Pancreas (tissue), 10 donors: ENCODE measurements around the gene PLEKHG4. TPM values are rescaled to one million over a fixed set of nuclear protein-coding genes. Genes with fewer than 3 reads are reported as not detected.

Experiments
- ATAC-seq, 4 donors: fragments of 200-7000 bp; cut with Tn5 transposase; one replicate each; pipeline versions ENCODE4 v1.8.0 to v1.9.1; 2020; ENCODE audit warnings: mild to moderate bottlenecking in 4 of 4, moderate library complexity in 4 of 4
- DNase-seq, 6 donors: peaks; one replicate each; pipeline ENCODE4 v3.0.0-alpha.2; 2020
- FAIRE-seq: peaks from 2 replicates; lab custom pipeline; 2012; peaks lifted over from hg19 to GRCh38; lab: Jason Lieb, UNC
- H3K27ac ChIP-seq, 4 donors: fragments of 200-600 bp; sonication (generic); 1 replicate in 3 of 4; 2 replicates in 1 of 4; pipeline versions ENCODE4 v1.5.0 to v1.8.0; 2020
- H3K27me3 ChIP-seq, 4 donors: fragments of 200-600 bp; one replicate each; pipeline ENCODE4 v1.8.0; 2021
- H3K36me3 ChIP-seq, 3 donors: fragments of 200-600 bp; sonication (generic) in 1 of 3; one replicate each; pipeline versions ENCODE4 v1.5.0 to v1.8.0; 2020 to 2021
- H3K4me1 ChIP-seq, 3 donors: fragments of 200-600 bp; one replicate each; pipeline ENCODE4 v1.8.0; 2021
- H3K4me3 ChIP-seq, 4 donors: fragments of 200-600 bp; sonication (generic) in 2 of 4; one replicate each; pipeline versions ENCODE4 v1.5.0 to v1.8.0; 2020 to 2021
- H3K9me3 ChIP-seq, 4 donors: fragments of 200-600 bp; one replicate each; pipeline ENCODE4 v1.8.0; 2021
- CTCF ChIP-seq, 4 donors: fragments of 200-600 bp; sonication (generic) in 3 of 4; IDR thresholded peaks; one replicate each; pipeline versions ENCODE4 v1.5.0 to v1.8.0; 2021; ENCODE audit warnings: antibody characterized with exemption in 4 of 4
- WGBS, 2 donors: extraction: QIAGEN DNeasy Blood & Tissue Kit; methylation state at CpG; one replicate each; pipeline ENCODE4 v1.1.7; 2013; 5-methylcytosine and 5-hydroxymethylcytosine counted together
- intact Hi-C, 3 donors: fragments of 100-400 bp; cut with DNase I; formaldehyde crosslinking; loops; one replicate each; pipeline versions ENCODE4 v1.11.1 to v1.14.2; 2022
- polyA plus RNA-seq, 2 donors: library from polyadenylated mRNA; stranded (reverse); fragments of 200-250 nt; gene quantifications; one replicate each; pipeline ENCODE4 v1.2.3, GENCODE V29; 2013
- total RNA-seq, 6 donors: library from RNA; stranded (reverse); fragmentation: NEBNext Ultra II Directional in 4 of 6; extraction: Animal tissue kit (Norgen Biotek cat#: 25700) in 4 of 6; gene quantifications; one replicate each; pipeline versions ENCODE4 v1.2.1 to v1.2.4, GENCODE V29; 2021 to 2023
- donor health status: healthy with polysubstance abuse.
- donor health status: DM: no; HTN: no; CAD: no; lungs with moderate emphysema.
- donor health status: DM: no; HTN: no; CAD: no.
- donor health status: control.
- donor health status: control.
- donor health status: Bipolar disorder and iron deficiency.
- donor health status: DM: yes; HTN: yes; CAD: no.
- donor health status: DM: no; HTN: no; CAD: no.
- donor health status: DM: no; HTN: no; CAD: no.
- donor health status: DM: yes; HTN: yes; CAD: no.

Gene PLEKHG4
- total and polyA plus RNA-seq, 8 donors = 3.5 to 28.5 (median 6.2) TPM

- no peak for DNase-seq
- no peak for FAIRE-seq
- 82 to 92% methylated on average over 13 of the region's 13 CpGs for WGBS, 2 donors
Observed at GRCh38 chr16:67305216-67306071, 26.1 kb downstream of the PLEKHG4 start.

GRCh38 chr16:67310561-67310960, 31.2 kb downstream of the PLEKHG4 start:
- FAIRE-seq (no peak), ATAC-seq (no peak), DNase-seq (no peak)
- Histone ChIP-seq H3K27me3 (no peaks in the 10 kb centered on the region), H3K4me1 (no peaks in the 10 kb centered on the region), H3K9me3 (no peaks in the 10 kb centered on the region), H3K36me3 (no peaks in the 10 kb centered on the region), H3K4me3 (no peak overlapping the region), H3K27ac (no peak overlapping the region)
- no peak for TF ChIP-seq CTCF (IDR thresholded peaks at IDR 0.05)
- 90 to 93% methylated on average over 3 of the region's 3 CpGs for WGBS, 2 donors
- intact Hi-C loops = no loop called here

More at GRCh38 chr16:67305216-67306071, 26.1 kb downstream of the PLEKHG4 start:
- no peak for TF ChIP-seq CTCF (IDR thresholded peaks at IDR 0.05)
- H3K4me1 ChIP-seq = no peaks in the 10 kb centered on the region
- H3K4me3 ChIP-seq = no peak overlapping the region
- intact Hi-C loops = no loop called here
- no peak for ATAC-seq
- no peak overlapping the region for H3K27ac ChIP-seq
- H3K36me3 ChIP-seq = no peaks in the 10 kb centered on the region
- H3K27me3 ChIP-seq = no peaks in the 10 kb centered on the region
- no peaks in the 10 kb centered on the region for H3K9me3 ChIP-seq

- Histone ChIP-seq H3K4me1 (no peaks in the 10 kb centered on the region), H3K9me3 (no peaks in the 10 kb centered on the region), H3K36me3 (no peaks in the 10 kb centered on the region), H3K27me3 (no peaks in the 10 kb centered on the region), H3K4me3 (no peak overlapping the region), H3K27ac (no peak overlapping the region)
- DNase-seq = no peak
- intact Hi-C loops = no loop called here
- TF ChIP-seq CTCF (IDR thresholded peaks at IDR 0.05) = no peak
- WGBS, 2 donors = 72 to 76% methylated on average over 5 of the region's 5 CpGs
- FAIRE-seq = no peak
- ATAC-seq = peak in 2 of 4 donors; percentile 67 to 77
Observed at GRCh38 chr16:67311607-67312488, 32.5 kb downstream of the PLEKHG4 start.

GRCh38 chr16:67312719-67313118, 33.4 kb downstream of the PLEKHG4 start:
- DNase-seq = no peak
- Histone ChIP-seq H3K9me3 (no peaks in the 10 kb centered on the region), H3K27ac (no peak overlapping the region), H3K4me1 (peaks cover 0 to 4% (median under 1%) of the 10 kb centered on the region in 3 donors), H3K4me3 (no peak overlapping the region), H3K36me3 (no peaks in the 10 kb centered on the region), H3K27me3 (no peaks in the 10 kb centered on the region)
- ATAC-seq = peak in 1 of 4 donors; percentile 52
- TF ChIP-seq CTCF (IDR thresholded peaks at IDR 0.05) = no peak
- FAIRE-seq = no peak
- intact Hi-C loops = no loop called here
